B cell (primary cell): ENCODE results near the gene ASPHD2. TPM values are rescaled to one million over a fixed set of nuclear protein-coding genes. Genes with fewer than 3 reads are reported as not detected.

ENCODE experiments used
- ATAC-seq: fragments of 200-7000 bp; cut with Tn5 transposase; one replicate; pipeline ENCODE4 v1.10.0; 2021; ENCODE audit warnings: low read depth, mild to moderate bottlenecking, moderate number of reproducible peaks, moderate library complexity
- CTCF ChIA-PET: fragments of 350-600 bp; sonication (Branson Sonifier 250); formaldehyde crosslinking; loops from one replicate; lab custom pipeline; 2021; ENCODE audit warnings: antibody characterized with exemption, inconsistent platforms; lab: Charles Lee
- POLR2A ChIA-PET: fragments of 350-600 bp; sonication (Branson Sonifier 250); formaldehyde crosslinking; loops from one replicate; lab custom pipeline; 2021; ENCODE audit warnings: antibody characterized with exemption; lab: Charles Lee
- DNase-seq: peaks from one replicate; pipeline ENCODE4 v3.0.0; 2013
- H2AFZ ChIP-seq: 2 replicates; pipeline ENCODE4 v1.6.1; 2012; ENCODE audit warnings: mild to moderate bottlenecking, low read depth, low read length; ENCODE audit not compliant: insufficient read depth, poor library complexity, severe bottlenecking
- H3K27ac ChIP-seq, 2 donors: 1 replicate in 1 of 2; 2 replicates in 1 of 2; pipeline ENCODE4 v1.5.1; 2012 to 2013; ENCODE audit warnings: low read length in 2 of 2, mild to moderate bottlenecking in 2 of 2, moderate library complexity in 1 of 2
- H3K27me3 ChIP-seq, 4 experiments: fragments of 200-600 bp in 1 of 4; sonication (generic) in 1 of 4; replicated peaks in 1 of 4; 1 replicate in 2 of 4; 2 replicates in 2 of 4; pipeline versions ENCODE4 v1.6.1 to v1.7.0; 2013 to 2016; ENCODE audit warnings: low read length in 3 of 4, mild to moderate bottlenecking in 2 of 4, mixed read lengths in 1 of 4, moderate library complexity in 1 of 4; ENCODE audit not compliant: insufficient read depth in 4 of 4, control insufficient read depth in 3 of 4; ENCODE audit errors: control extremely low read depth in 1 of 4
- H3K36me3 ChIP-seq, 2 experiments: replicated peaks in 1 of 2; 1 replicate in 1 of 2; 2 replicates in 1 of 2; pipeline versions ENCODE4 v1.6.1 to v1.7.1; 2013; ENCODE audit warnings: low read length in 1 of 2; ENCODE audit not compliant: insufficient read depth in 2 of 2, control insufficient read depth in 1 of 2; ENCODE audit errors: control extremely low read depth in 1 of 2, extremely low read depth in 1 of 2
- H3K4me1 ChIP-seq, 2 donors: fragments of 200-600 bp in 1 of 2; sonication (generic) in 1 of 2; 1 replicate in 1 of 2; 2 replicates in 1 of 2; pipeline versions ENCODE4 v1.5.1 to v1.6.1; 2013 to 2017; ENCODE audit warnings: low read length in 2 of 2; ENCODE audit not compliant: control insufficient read depth in 2 of 2, insufficient read depth in 2 of 2
- H3K4me2 ChIP-seq: replicated peaks from 2 replicates; pipeline ENCODE3; 2012; ENCODE audit warnings: mild to moderate bottlenecking, low read depth, low read length; ENCODE audit not compliant: poor library complexity, severe bottlenecking
- H3K4me3 ChIP-seq, 5 experiments: fragments of 200-600 bp in 1 of 5; sonication (generic) in 1 of 5; 1 replicate in 3 of 5; 2 replicates in 2 of 5; pipeline versions ENCODE4 v1.5.1 to v1.7.0; 2011 to 2016; ENCODE audit warnings: low read length in 4 of 5, mild to moderate bottlenecking in 4 of 5, low read depth in 2 of 5, control low read depth in 1 of 5, moderate library complexity in 1 of 5; ENCODE audit not compliant: insufficient read depth in 1 of 5; ENCODE audit errors: control extremely low read depth in 1 of 5, extremely low read depth in 1 of 5
- H3K79me2 ChIP-seq: fragments of 200-600 bp; sonication (generic); one replicate; pipeline ENCODE4 v1.6.0; 2016; ENCODE audit warnings: low read length; ENCODE audit not compliant: control insufficient read depth, insufficient read depth
- H3K9ac ChIP-seq: fragments of 200-600 bp; sonication (generic); 2 replicates; pipeline ENCODE4 v1.6.1; 2017; ENCODE audit warnings: mild to moderate bottlenecking, low read length, moderate library complexity
- H3K9me3 ChIP-seq, 3 donors: one replicate each; pipeline versions ENCODE4 v1.6.1 to v1.7.1; 2013; ENCODE audit warnings: low read length in 2 of 3; ENCODE audit not compliant: control insufficient read depth in 2 of 3, insufficient read depth in 1 of 3; ENCODE audit errors: control extremely low read depth in 1 of 3
- H4K20me1 ChIP-seq: 2 replicates; pipeline ENCODE4 v1.6.0; 2012; ENCODE audit warnings: mild to moderate bottlenecking, low read length; ENCODE audit not compliant: insufficient read depth, control insufficient read depth, poor library complexity, severe bottlenecking
- H3K27ac Mint-ChIP-seq: one replicate; pipeline ENCODE4 v1.8.0; 2021; ENCODE audit warnings: mixed read lengths
- H3K27me3 Mint-ChIP-seq: one replicate; pipeline ENCODE4 v1.8.0; 2021; ENCODE audit warnings: mixed read lengths
- H3K4me1 Mint-ChIP-seq: one replicate; pipeline ENCODE4 v1.8.0; 2021; ENCODE audit warnings: mixed read lengths
- H3K4me3 Mint-ChIP-seq: one replicate; pipeline ENCODE4 v1.8.0; 2021; ENCODE audit warnings: mixed read lengths
- H3K9me3 Mint-ChIP-seq: one replicate; pipeline ENCODE4 v1.8.0; 2022; ENCODE audit warnings: mixed read lengths; ENCODE audit not compliant: insufficient read depth
- EZH2 ChIP-seq: IDR thresholded peaks from 2 replicates; pipeline ENCODE4 v1.6.1; 2012; ENCODE audit warnings: borderline replicate concordance, low read depth, mild to moderate bottlenecking, moderate library complexity, low read length; ENCODE audit not compliant: insufficient read depth, poor library complexity, severe bottlenecking
- WGBS: methylation state at CpG from one replicate; pipeline ENCODE4 v1.1.5; 2013; ENCODE audit warnings: missing lambda C conversion rate; ENCODE audit not compliant: insufficient coverage; 5-methylcytosine and 5-hydroxymethylcytosine counted together
- intact Hi-C: fragments of 100-400 bp; cut with micrococcal nuclease; formaldehyde crosslinking; loops from one replicate; pipeline ENCODE4 v1.10.0; 2022
- polyA plus RNA-seq: library from polyadenylated mRNA; depleted of rRNA; stranded (reverse); fragments of >200 nt; gene quantifications from 2 replicates; pipeline ENCODE4 v1.2.3, GENCODE V29; 2012
- total RNA-seq, 2 donors: library from RNA; stranded (reverse); fragments of 120-200 nt in 1 of 2; gene quantifications; 1 replicate in 1 of 2; 2 replicates in 1 of 2; pipeline versions ENCODE4 v1.2.3 to v1.2.4, GENCODE V29; 2013 to 2022
- TF ChIP-seq, protein P1 (sequence below): fragments of 200-600 bp; IDR thresholded peaks from one replicate; pipeline ENCODE4 v1.8.0; 2022; ENCODE audit warnings: antibody characterized with exemption, mild to moderate bottlenecking

Gene ASPHD2
- total and polyA plus RNA-seq, 2 donors (not counting 1 experiment from before 2014, with no cell fraction given): 5.7 to 7.3 TPM

DNA sequence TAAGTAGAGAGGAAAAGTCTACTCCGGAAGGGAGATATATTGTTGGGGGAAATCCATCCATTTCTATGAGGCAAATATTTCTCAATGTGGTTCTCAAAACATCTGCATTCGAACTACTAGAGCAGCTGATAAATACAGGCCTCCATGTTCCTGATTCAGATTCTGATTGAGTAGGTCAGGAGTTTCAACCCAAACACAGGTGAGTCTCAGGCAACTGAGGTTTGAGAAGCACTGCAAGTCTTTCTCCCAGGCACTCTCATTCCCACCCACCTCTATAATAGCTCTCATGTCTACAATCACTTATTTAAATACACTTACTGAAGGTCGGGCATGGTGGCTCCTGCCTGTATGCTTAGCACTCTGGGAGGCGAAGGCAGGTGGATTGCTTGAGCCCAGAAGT, 14.7 kb upstream of the ASPHD2 start:
- Histone ChIP-seq H3K27ac (no peak overlapping the region), H3K4me2 (no peak overlapping the region), H2AFZ (no peak overlapping the region), H3K9ac (no peak overlapping the region), H3K27me3 (peaks cover 0 to 11% (median 7%) of the 10 kb centered on the region in 4 experiments), H3K79me2 (no peaks in the 10 kb centered on the region), H3K36me3 (no peaks in the 10 kb centered on the region), H3K9me3 (peaks cover 0 to 4% (median 0%) of the 10 kb centered on the region in 3 donors), H4K20me1 (no peaks in the 10 kb centered on the region), H3K4me1 (no peaks in the 10 kb centered on the region), H3K4me3 (no peak overlapping the region)
- H3K4me1 Mint-ChIP-seq: no peaks in the 10 kb centered on the region
- DNase-seq: no peak
- ATAC-seq: no peak
- H3K27me3 Mint-ChIP-seq: peaks cover 24% of the 10 kb centered on the region
- 100% methylated on average over 2 of the region's 4 CpGs for WGBS
- H3K4me3 Mint-ChIP-seq: no peak overlapping the region
- ChIA-PET POLR2A (no interaction called here), CTCF (interaction anchor here (1.0 to 1.2 kb wide), 2 partner anchors 45 to 47 kb away, joined by 3 read pairs; no protein-coding TSS in a partner anchor)
- TF ChIP-seq, protein P1, sequence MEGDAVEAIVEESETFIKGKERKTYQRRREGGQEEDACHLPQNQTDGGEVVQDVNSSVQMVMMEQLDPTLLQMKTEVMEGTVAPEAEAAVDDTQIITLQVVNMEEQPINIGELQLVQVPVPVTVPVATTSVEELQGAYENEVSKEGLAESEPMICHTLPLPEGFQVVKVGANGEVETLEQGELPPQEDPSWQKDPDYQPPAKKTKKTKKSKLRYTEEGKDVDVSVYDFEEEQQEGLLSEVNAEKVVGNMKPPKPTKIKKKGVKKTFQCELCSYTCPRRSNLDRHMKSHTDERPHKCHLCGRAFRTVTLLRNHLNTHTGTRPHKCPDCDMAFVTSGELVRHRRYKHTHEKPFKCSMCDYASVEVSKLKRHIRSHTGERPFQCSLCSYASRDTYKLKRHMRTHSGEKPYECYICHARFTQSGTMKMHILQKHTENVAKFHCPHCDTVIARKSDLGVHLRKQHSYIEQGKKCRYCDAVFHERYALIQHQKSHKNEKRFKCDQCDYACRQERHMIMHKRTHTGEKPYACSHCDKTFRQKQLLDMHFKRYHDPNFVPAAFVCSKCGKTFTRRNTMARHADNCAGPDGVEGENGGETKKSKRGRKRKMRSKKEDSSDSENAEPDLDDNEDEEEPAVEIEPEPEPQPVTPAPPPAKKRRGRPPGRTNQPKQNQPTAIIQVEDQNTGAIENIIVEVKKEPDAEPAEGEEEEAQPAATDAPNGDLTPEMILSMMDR: no peak
- no peak for TF ChIP-seq EZH2
- intact Hi-C loops: no loop called here
- H3K27ac Mint-ChIP-seq: no peak overlapping the region
- no peaks in the 10 kb centered on the region for H3K9me3 Mint-ChIP-seq

DNA sequence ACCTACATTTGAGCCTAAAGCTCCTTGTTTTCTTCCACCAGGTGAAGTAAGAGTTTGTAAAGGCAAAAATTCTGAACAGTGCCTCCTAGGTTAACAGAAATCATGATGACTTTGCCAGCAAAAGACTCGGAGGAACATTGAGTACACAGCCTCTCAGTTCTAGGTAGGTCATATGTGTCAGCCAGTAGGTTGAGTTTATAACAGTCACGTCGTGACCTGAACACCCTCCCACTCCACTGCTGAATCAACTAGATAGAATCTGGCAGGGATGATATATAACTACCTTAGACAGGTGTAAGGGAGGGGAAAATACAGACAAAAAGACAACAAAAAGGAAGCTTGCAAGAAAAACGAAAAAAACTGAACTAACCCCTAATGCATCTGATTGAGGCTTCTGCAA, 12.8 kb upstream of the ASPHD2 start:
- Histone ChIP-seq H3K4me1 (no peaks in the 10 kb centered on the region), H3K4me2 (no peak overlapping the region), H3K36me3 (no peaks in the 10 kb centered on the region), H3K79me2 (no peaks in the 10 kb centered on the region), H3K27ac (no peak overlapping the region), H4K20me1 (no peaks in the 10 kb centered on the region), H3K9me3 (peaks cover 0 to 3% (median 0%) of the 10 kb centered on the region in 3 donors), H3K9ac (no peak overlapping the region), H3K27me3 (peaks cover 0 to 11% (median 6%) of the 10 kb centered on the region in 4 experiments), H3K4me3 (no peak overlapping the region), H2AFZ (no peak overlapping the region)
- Mint-ChIP-seq H3K9me3 (no peaks in the 10 kb centered on the region), H3K27ac (no peak overlapping the region), H3K4me3 (no peak overlapping the region), H3K27me3 (peaks cover 23% of the 10 kb centered on the region), H3K4me1 (no peaks in the 10 kb centered on the region)
- no peak for ATAC-seq
- intact Hi-C loops: no loop called here
- DNase-seq: no peak
- ChIA-PET CTCF (interaction anchor here (0.6 to 1.7 kb wide), 3 partner anchors 11 to 250 kb away, joined by 3 to 4 read pairs (median 3); no protein-coding TSS in a partner anchor), POLR2A (interaction anchor here (1.6 kb wide), 1 partner anchor 12 kb away, joined by 3 read pairs; no protein-coding TSS in a partner anchor)
- TF ChIP-seq, protein P1: no peak
- TF ChIP-seq EZH2: no peak
- WGBS: 83% methylated on average over 1 of the region's 4 CpGs
